Measurements from ENCODE around the gene PISD.
A peak's percentile ranks its signal among the peaks of the same experiment; 100 is the strongest.

The PISD gene

DNA sequence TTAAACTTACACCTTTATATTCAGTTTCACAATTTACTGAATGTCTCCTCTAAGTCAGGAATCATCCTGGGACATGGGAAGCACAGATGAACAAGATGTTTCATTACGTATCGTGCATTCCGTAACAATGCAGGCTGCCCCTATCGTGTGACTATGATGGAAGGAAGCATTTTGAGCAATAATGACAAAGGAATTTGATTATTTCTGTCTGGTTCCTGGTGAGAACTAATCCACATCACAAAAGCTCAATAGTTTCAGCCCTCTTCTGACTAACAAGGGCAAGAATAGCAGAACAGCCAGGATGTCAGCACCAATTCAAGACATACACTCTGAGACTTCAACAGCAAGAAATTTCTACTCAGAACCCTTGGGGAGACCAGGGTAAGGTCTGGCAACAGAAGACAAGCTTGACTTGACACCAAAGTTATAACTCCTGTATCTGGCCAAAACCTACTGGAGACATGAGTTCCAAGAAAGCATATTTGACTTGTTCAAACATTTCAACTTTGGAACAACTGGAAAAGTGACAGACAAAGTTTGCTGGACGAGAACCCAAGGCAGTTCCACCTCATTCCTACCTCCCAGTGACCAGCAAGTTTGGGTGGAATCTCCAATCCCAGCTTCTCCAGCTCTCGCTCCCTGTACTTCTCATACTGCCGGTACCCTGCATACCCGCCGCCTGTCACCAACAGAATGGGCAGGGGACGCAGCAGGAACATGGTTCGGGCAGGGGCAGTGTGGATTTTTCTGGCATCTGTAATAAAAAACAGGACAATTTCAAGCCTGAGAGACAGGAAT is 14.3 kb downstream of the PISD start:
- Histone ChIP-seq H3K4me3 (ENCODE audit: insufficient read depth in 1 of 2, low read depth in 1 of 2, low read length in 2 of 2) (no peak overlapping the region), H3K4me1 (ENCODE audit: control insufficient read depth, insufficient read depth, low read depth, low read length) (peaks cover 27% of the 10 kb centered on the region), H3K27ac (ENCODE audit: low read length, poor library complexity, severe bottlenecking) (peak overlapping the region; percentile 87), H2BK15ac (ENCODE audit: low read depth, poor library complexity, severe bottlenecking) (no peak overlapping the region), H3K27me3 (ENCODE audit: control insufficient read depth in 1 of 2, insufficient read depth in 1 of 2, low read length in 2 of 2) (no peaks in the 10 kb centered on the region), H3K9me3 (ENCODE audit: control insufficient read depth, low read length) (no peaks in the 10 kb centered on the region), H2BK5ac (ENCODE audit: low read depth, low read length, poor library complexity, severe bottlenecking) (no peak overlapping the region), H2BK12ac (ENCODE audit: low read length in 2 of 2) (no peak overlapping the region), H3K23ac (ENCODE audit: low read length in 2 of 2) (no peak overlapping the region), H3K36me3 (ENCODE audit: control insufficient read depth in 1 of 2, insufficient read depth in 2 of 2, low read depth in 1 of 2, low read length in 2 of 2) (peaks cover 8 to 32% of the 10 kb centered on the region in 2 experiments), H2BK120ac (ENCODE audit: low read depth, low read length) (no peak overlapping the region), H3K14ac (ENCODE audit: low read length in 2 of 2) (no peak overlapping the region), H3K18ac (ENCODE audit: low read depth in 1 of 2, low read length in 2 of 2) (no peak overlapping the region), H3K79me1 (replicated peaks; ENCODE audit: low read length, poor library complexity, severe bottlenecking) (peaks cover 7% of the 10 kb centered on the region), H4K8ac (ENCODE audit: low read length) (no peak overlapping the region), H2AFZ (ENCODE audit: low read depth, low read length) (no peak overlapping the region), H3K4me2 (ENCODE audit: low read length, poor library complexity, severe bottlenecking) (no peak overlapping the region), H2AK5ac (ENCODE audit: low read length, severe bottlenecking) (peak overlapping the region; percentile 59), H4K91ac (ENCODE audit: low read length) (no peak overlapping the region), H3K4ac (ENCODE audit: low read depth in 1 of 2, low read length in 2 of 2) (no peak overlapping the region), H3K9ac (ENCODE audit: low read length) (peak overlapping the region; percentile 56)
- 81% methylated on average over 11 of the region's 11 CpGs for WGBS
- peak; percentile 74 for DNase-seq

DNA sequence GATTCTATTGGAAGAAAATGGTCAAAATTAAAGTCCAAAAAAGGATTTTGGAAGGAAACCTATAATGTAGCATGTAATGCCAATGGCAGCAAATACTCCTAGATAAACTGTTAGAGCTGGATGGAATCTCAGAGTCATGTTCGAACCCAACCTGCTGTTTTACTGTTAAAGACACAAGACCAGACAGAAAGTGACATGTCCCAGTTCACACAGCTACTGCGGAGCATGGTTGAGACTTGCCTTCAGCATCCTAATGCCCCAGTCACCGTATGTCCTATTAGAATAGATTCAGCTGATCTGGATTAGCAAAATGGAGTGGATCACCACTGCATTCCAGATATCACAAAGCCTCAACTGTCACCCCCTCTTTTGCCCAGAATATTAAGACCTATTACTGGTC is 14.9 kb downstream of the PISD start:
- peak overlapping the region in 1 of 2 experiments; percentile 12 for H3K4ac ChIP-seq (ENCODE audit: low read depth in 1 of 2, low read length in 2 of 2)
- no peak overlapping the region for H2BK15ac ChIP-seq (ENCODE audit: low read depth, poor library complexity, severe bottlenecking)
- peak overlapping the region; percentile 87 for H3K27ac ChIP-seq (ENCODE audit: low read length, poor library complexity, severe bottlenecking)
- no peak overlapping the region for H4K91ac ChIP-seq (ENCODE audit: low read length)
- no peak overlapping the region for H3K23ac ChIP-seq (ENCODE audit: low read length in 2 of 2)
- H3K4me3 ChIP-seq (ENCODE audit: insufficient read depth in 1 of 2, low read depth in 1 of 2, low read length in 2 of 2), result no peak overlapping the region
- H2AFZ ChIP-seq (ENCODE audit: low read depth, low read length), result no peak overlapping the region
- peaks cover 21% of the 10 kb centered on the region for H3K4me1 ChIP-seq (ENCODE audit: control insufficient read depth, insufficient read depth, low read depth, low read length)
- no peak overlapping the region for H3K14ac ChIP-seq (ENCODE audit: low read length in 2 of 2)
- H3K79me1 ChIP-seq (replicated peaks; ENCODE audit: low read length, poor library complexity, severe bottlenecking), result peaks cover 11% of the 10 kb centered on the region
- H3K9ac ChIP-seq (ENCODE audit: low read length), result peak overlapping the region; percentile 56
- no peak overlapping the region for H3K4me2 ChIP-seq (ENCODE audit: low read length, poor library complexity, severe bottlenecking)
- peak overlapping the region; percentile 85 for H2BK5ac ChIP-seq (ENCODE audit: low read depth, low read length, poor library complexity, severe bottlenecking)
- H3K27me3 ChIP-seq (ENCODE audit: control insufficient read depth in 1 of 2, insufficient read depth in 1 of 2, low read length in 2 of 2), result no peaks in the 10 kb centered on the region
- H2AK5ac ChIP-seq (ENCODE audit: low read length, severe bottlenecking), result peak overlapping the region; percentile 97
- H3K18ac ChIP-seq (ENCODE audit: low read depth in 1 of 2, low read length in 2 of 2), result no peak overlapping the region
- H2BK12ac ChIP-seq (ENCODE audit: low read length in 2 of 2), result peak overlapping the region in 1 of 2 experiments; percentile 83
- no peaks in the 10 kb centered on the region for H3K9me3 ChIP-seq (ENCODE audit: control insufficient read depth, low read length)
- no peak for DNase-seq
- WGBS, result 92% methylated on average over 3 of the region's 3 CpGs
- H4K8ac ChIP-seq (ENCODE audit: low read length), result no peak overlapping the region
- H3K36me3 ChIP-seq (ENCODE audit: control insufficient read depth in 1 of 2, insufficient read depth in 2 of 2, low read depth in 1 of 2, low read length in 2 of 2), result peaks cover 13 to 33% of the 10 kb centered on the region in 2 experiments
- no peak overlapping the region for H2BK120ac ChIP-seq (ENCODE audit: low read depth, low read length)

DNA sequence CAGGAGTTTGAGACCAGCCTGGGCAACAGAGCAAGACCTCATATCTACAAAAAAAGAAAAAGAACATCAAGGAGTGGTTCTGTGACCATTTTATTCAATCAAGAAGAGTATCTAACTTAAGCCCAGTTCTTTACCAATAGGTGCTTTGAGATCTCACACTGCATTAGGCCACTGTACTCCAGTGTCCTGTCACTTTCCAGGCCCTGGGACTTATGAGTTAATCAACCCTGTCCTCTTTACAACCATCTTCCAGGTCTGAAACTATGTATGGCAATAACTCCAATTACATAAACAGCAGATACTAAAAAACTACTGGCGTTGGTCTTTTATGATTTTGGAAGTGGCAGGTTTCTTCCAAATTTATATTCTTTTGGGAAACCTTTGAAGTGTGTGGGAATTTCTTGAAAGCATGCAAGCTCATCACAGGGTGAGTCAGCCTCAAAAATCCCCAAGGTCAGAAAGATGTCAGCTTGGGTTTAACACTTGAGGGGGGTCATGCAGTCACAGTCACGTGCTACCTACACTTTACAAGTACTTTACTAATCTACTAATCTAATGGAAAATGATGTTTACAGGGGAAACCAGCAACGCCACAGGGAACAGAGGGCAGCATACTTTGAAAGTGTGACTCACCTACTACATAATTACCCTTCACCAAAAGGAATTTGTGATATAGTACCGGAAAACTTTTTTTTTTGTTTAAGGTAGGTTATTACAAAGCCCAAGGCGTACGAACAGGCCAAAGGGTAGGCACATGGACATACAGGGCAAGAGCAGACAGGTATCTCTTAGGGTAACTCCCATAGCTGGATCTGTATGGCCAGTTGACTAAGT is 15.6 kb downstream of the PISD start:
- Histone ChIP-seq H2AFZ (ENCODE audit: low read depth, low read length) (no peak overlapping the region), H4K91ac (ENCODE audit: low read length) (no peak overlapping the region), H2BK5ac (ENCODE audit: low read depth, low read length, poor library complexity, severe bottlenecking) (peak overlapping the region; percentile 85), H3K4me3 (ENCODE audit: insufficient read depth in 1 of 2, low read depth in 1 of 2, low read length in 2 of 2) (no peak overlapping the region), H3K79me1 (replicated peaks; ENCODE audit: low read length, poor library complexity, severe bottlenecking) (peaks cover 14% of the 10 kb centered on the region), H2BK15ac (ENCODE audit: low read depth, poor library complexity, severe bottlenecking) (no peak overlapping the region), H3K27me3 (ENCODE audit: control insufficient read depth in 1 of 2, insufficient read depth in 1 of 2, low read length in 2 of 2) (no peaks in the 10 kb centered on the region), H2AK5ac (ENCODE audit: low read length, severe bottlenecking) (peak overlapping the region; percentile 97), H4K8ac (ENCODE audit: low read length) (no peak overlapping the region), H3K23ac (ENCODE audit: low read length in 2 of 2) (no peak overlapping the region), H3K4ac (ENCODE audit: low read depth in 1 of 2, low read length in 2 of 2) (no peak overlapping the region), H3K9ac (ENCODE audit: low read length) (peak overlapping the region; percentile 56), H3K4me2 (ENCODE audit: low read length, poor library complexity, severe bottlenecking) (no peak overlapping the region), H2BK120ac (ENCODE audit: low read depth, low read length) (no peak overlapping the region), H3K36me3 (ENCODE audit: control insufficient read depth in 1 of 2, insufficient read depth in 2 of 2, low read depth in 1 of 2, low read length in 2 of 2) (peaks cover 16 to 36% of the 10 kb centered on the region in 2 experiments), H3K14ac (ENCODE audit: low read length in 2 of 2) (no peak overlapping the region), H3K18ac (ENCODE audit: low read depth in 1 of 2, low read length in 2 of 2) (no peak overlapping the region), H3K9me3 (ENCODE audit: control insufficient read depth, low read length) (no peaks in the 10 kb centered on the region), H2BK12ac (ENCODE audit: low read length in 2 of 2) (no peak overlapping the region), H3K4me1 (ENCODE audit: control insufficient read depth, insufficient read depth, low read depth, low read length) (peaks cover 19% of the 10 kb centered on the region), H3K27ac (ENCODE audit: low read length, poor library complexity, severe bottlenecking) (peak overlapping the region; percentile 87)
- WGBS, result 6% methylated on average over 5 of the region's 6 CpGs
- peak; percentile 98 for DNase-seq

DNA sequence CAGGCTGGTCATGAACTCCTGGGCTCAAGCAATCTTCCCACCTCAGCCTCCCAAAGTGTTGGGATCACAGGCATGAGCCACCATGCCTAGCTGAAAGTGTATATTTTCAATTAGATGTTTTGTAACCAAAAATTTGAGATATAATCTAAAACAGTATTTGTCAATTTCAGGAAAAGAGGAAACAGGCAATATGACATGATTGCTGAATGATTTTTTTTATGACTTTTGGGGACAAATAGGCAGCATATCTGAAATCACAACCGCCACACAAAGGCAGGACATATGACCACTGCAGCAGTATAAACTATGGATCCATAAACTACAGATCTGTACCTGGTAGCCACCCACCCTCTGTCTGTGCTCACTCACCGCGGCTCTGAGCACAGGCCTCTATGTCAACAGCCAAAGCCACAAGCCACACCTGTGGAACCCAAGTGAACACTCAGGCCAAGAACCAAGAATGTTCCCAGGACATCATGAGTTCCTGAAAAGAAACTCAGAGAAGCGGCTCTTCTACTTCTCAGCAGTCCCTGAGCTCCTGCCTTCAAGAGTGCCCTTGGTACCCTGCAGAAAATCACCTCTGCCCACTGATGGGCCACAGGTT is 22.5 kb downstream of the PISD start:
- H2BK15ac ChIP-seq (ENCODE audit: low read depth, poor library complexity, severe bottlenecking), result no peak overlapping the region
- no peak overlapping the region for H4K8ac ChIP-seq (ENCODE audit: low read length)
- H3K4me2 ChIP-seq (ENCODE audit: low read length, poor library complexity, severe bottlenecking), result no peak overlapping the region
- H3K9me3 ChIP-seq (ENCODE audit: control insufficient read depth, low read length), result no peaks in the 10 kb centered on the region
- peak overlapping the region; percentile 43 for H2BK120ac ChIP-seq (ENCODE audit: low read depth, low read length)
- no peak overlapping the region for H3K9ac ChIP-seq (ENCODE audit: low read length)
- H2BK5ac ChIP-seq (ENCODE audit: low read depth, low read length, poor library complexity, severe bottlenecking), result no peak overlapping the region
- H3K36me3 ChIP-seq (ENCODE audit: control insufficient read depth in 1 of 2, insufficient read depth in 2 of 2, low read depth in 1 of 2, low read length in 2 of 2), result peaks cover 9 to 25% of the 10 kb centered on the region in 2 experiments
- no peaks in the 10 kb centered on the region for H3K27me3 ChIP-seq (ENCODE audit: control insufficient read depth in 1 of 2, insufficient read depth in 1 of 2, low read length in 2 of 2)
- no peak for DNase-seq
- peaks cover 21% of the 10 kb centered on the region for H3K4me1 ChIP-seq (ENCODE audit: control insufficient read depth, insufficient read depth, low read depth, low read length)
- no peak overlapping the region for H3K4ac ChIP-seq (ENCODE audit: low read depth in 1 of 2, low read length in 2 of 2)
- H3K79me1 ChIP-seq (replicated peaks; ENCODE audit: low read length, poor library complexity, severe bottlenecking), result peaks cover 42% of the 10 kb centered on the region
- no peak overlapping the region for H4K91ac ChIP-seq (ENCODE audit: low read length)
- no peak overlapping the region for H3K4me3 ChIP-seq (ENCODE audit: insufficient read depth in 1 of 2, low read depth in 1 of 2, low read length in 2 of 2)
- no peak overlapping the region for H3K27ac ChIP-seq (ENCODE audit: low read length, poor library complexity, severe bottlenecking)
- 99% methylated on average over 4 of the region's 4 CpGs for WGBS
- no peak overlapping the region for H2BK12ac ChIP-seq (ENCODE audit: low read length in 2 of 2)
- H2AK5ac ChIP-seq (ENCODE audit: low read length, severe bottlenecking), result peak overlapping the region; percentile 70
- H3K18ac ChIP-seq (ENCODE audit: low read depth in 1 of 2, low read length in 2 of 2), result peak overlapping the region in 1 of 2 experiments; percentile 48
- no peak overlapping the region for H2AFZ ChIP-seq (ENCODE audit: low read depth, low read length)
- H3K14ac ChIP-seq (ENCODE audit: low read length in 2 of 2), result no peak overlapping the region
- no peak overlapping the region for H3K23ac ChIP-seq (ENCODE audit: low read length in 2 of 2)
